Measurements from ENCODE around the gene MGAT1. TPM values are rescaled to one million over a fixed set of nuclear protein-coding genes. Genes with fewer than 3 reads are reported as not detected.

MGAT1 gene
- total RNA-seq, 1 donor: 113 TPM

- Histone ChIP-seq H2AFZ (ENCODE audit: low read length) (peak overlapping the region; percentile 79), H3K27ac (ENCODE audit: low read depth, low read length) (peak overlapping the region; percentile 86), H3K4me2 (ENCODE audit: insufficient read depth, low read length) (peak overlapping the region; percentile 80), H3K79me2 (ENCODE audit: insufficient read depth, low read length) (peaks cover 39% of the 10 kb centered on the region), H3K9me3 (ENCODE audit: low read depth, low read length) (no peaks in the 10 kb centered on the region), H4K20me1 (ENCODE audit: insufficient read depth, low read length) (no peaks in the 10 kb centered on the region), H3K36me3 (ENCODE audit: insufficient read depth, low read length) (no peaks in the 10 kb centered on the region), H3K4me1 (ENCODE audit: insufficient read depth, low read length) (peaks cover 28% of the 10 kb centered on the region), H3K27me3 (ENCODE audit: insufficient read depth, low read length) (no peaks in the 10 kb centered on the region), H3K4me3 (ENCODE audit: insufficient read depth, low read length) (peak overlapping the region; percentile 97)
- DNase-seq (ENCODE audit: insufficient read length, low spot score, missing footprints): peak; percentile 99
- TF ChIP-seq CTCF (IDR thresholded peaks at IDR 0.05; ENCODE audit: extremely low read depth, low read depth, low read length): no peak
Observed at GRCh38 chr5:180809403-180810209, 7.0 kb upstream of the MGAT1 start.

GRCh38 chr5:180808461-180809000 lies 5.9 kb upstream of the MGAT1 start:
- peaks cover 50% of the 10 kb centered on the region for H3K79me2 ChIP-seq (ENCODE audit: insufficient read depth, low read length)
- no peak for TF ChIP-seq CTCF (IDR thresholded peaks at IDR 0.05; ENCODE audit: extremely low read depth, low read depth, low read length)
- H3K27ac ChIP-seq (ENCODE audit: low read depth, low read length): no peak overlapping the region
- no peaks in the 10 kb centered on the region for H4K20me1 ChIP-seq (ENCODE audit: insufficient read depth, low read length)
- peak overlapping the region; percentile 80 for H3K4me2 ChIP-seq (ENCODE audit: insufficient read depth, low read length)
- no peak overlapping the region for H2AFZ ChIP-seq (ENCODE audit: low read length)
- H3K4me1 ChIP-seq (ENCODE audit: insufficient read depth, low read length): peaks cover 28% of the 10 kb centered on the region
- no peaks in the 10 kb centered on the region for H3K9me3 ChIP-seq (ENCODE audit: low read depth, low read length)
- peak overlapping the region; percentile 97 for H3K4me3 ChIP-seq (ENCODE audit: insufficient read depth, low read length)
- no peak for DNase-seq (ENCODE audit: insufficient read length, low spot score, missing footprints)
- H3K36me3 ChIP-seq (ENCODE audit: insufficient read depth, low read length): no peaks in the 10 kb centered on the region
- H3K27me3 ChIP-seq (ENCODE audit: insufficient read depth, low read length): no peaks in the 10 kb centered on the region

- H3K4me3 ChIP-seq (ENCODE audit: insufficient read depth, low read length): peak overlapping the region; percentile 29
- DNase-seq (ENCODE audit: insufficient read length, low spot score, missing footprints): peak; percentile 51
- no peak overlapping the region for H2AFZ ChIP-seq (ENCODE audit: low read length)
Observed at GRCh38 chr5:180807654-180808414, 5.2 kb upstream of the MGAT1 start.

More at GRCh38 chr5:180807654-180808414, 5.2 kb upstream of the MGAT1 start:
- H3K27me3 ChIP-seq (ENCODE audit: insufficient read depth, low read length): no peaks in the 10 kb centered on the region
- H4K20me1 ChIP-seq (ENCODE audit: insufficient read depth, low read length): no peaks in the 10 kb centered on the region
- H3K27ac ChIP-seq (ENCODE audit: low read depth, low read length): peak overlapping the region; percentile 6
- H3K79me2 ChIP-seq (ENCODE audit: insufficient read depth, low read length): peaks cover 53% of the 10 kb centered on the region
- no peak for TF ChIP-seq CTCF (IDR thresholded peaks at IDR 0.05; ENCODE audit: extremely low read depth, low read depth, low read length)
- no peaks in the 10 kb centered on the region for H3K9me3 ChIP-seq (ENCODE audit: low read depth, low read length)
- H3K4me2 ChIP-seq (ENCODE audit: insufficient read depth, low read length): peak overlapping the region; percentile 80
- peaks cover 28% of the 10 kb centered on the region for H3K4me1 ChIP-seq (ENCODE audit: insufficient read depth, low read length)
- no peaks in the 10 kb centered on the region for H3K36me3 ChIP-seq (ENCODE audit: insufficient read depth, low read length)
